CD14-positive monocyte (primary cell): ENCODE data around the gene SSH3. TPM values are rescaled to one million over a fixed set of nuclear protein-coding genes. Genes with fewer than 3 reads are reported as not detected.

Experiments
- DNase-seq, 3 donors: peaks; one replicate each; pipeline ENCODE4 v3.0.0-alpha.2; 2011 to 2022
- H2AFZ ChIP-seq: 2 replicates; pipeline ENCODE4 v1.6.0; 2012; ENCODE audit warnings: mild to moderate bottlenecking, low read depth, low read length, inconsistent platforms; ENCODE audit not compliant: insufficient read depth, poor library complexity, severe bottlenecking
- H3K27ac ChIP-seq, 2 donors: 1 replicate in 1 of 2; 2 replicates in 1 of 2; pipeline ENCODE4 v1.5.1; 2012 to 2013; ENCODE audit warnings: low read length in 2 of 2, control low read depth in 1 of 2, inconsistent platforms in 1 of 2, low read depth in 1 of 2, mild to moderate bottlenecking in 1 of 2
- H3K27me3 ChIP-seq, 2 donors: one replicate each; pipeline versions ENCODE4 v1.6.0 to v1.6.1; 2011 to 2013; ENCODE audit warnings: low read length in 2 of 2; ENCODE audit not compliant: control insufficient read depth in 2 of 2, insufficient read depth in 2 of 2
- H3K36me3 ChIP-seq, 2 donors: replicated peaks in 1 of 2; 1 replicate in 1 of 2; 2 replicates in 1 of 2; pipeline versions ENCODE4 v1.5.1 to v1.6.1; 2012 to 2013; ENCODE audit warnings: low read length in 2 of 2, control low read depth in 1 of 2, inconsistent platforms in 1 of 2, mild to moderate bottlenecking in 1 of 2; ENCODE audit not compliant: insufficient read depth in 2 of 2, control insufficient read depth in 1 of 2
- H3K4me1 ChIP-seq, 2 donors: 1 replicate in 1 of 2; 2 replicates in 1 of 2; pipeline versions ENCODE4 v1.5.1 to v1.6.1; 2012 to 2013; ENCODE audit warnings: low read length in 2 of 2, control low read depth in 1 of 2, inconsistent platforms in 1 of 2, mild to moderate bottlenecking in 1 of 2, moderate library complexity in 1 of 2; ENCODE audit not compliant: insufficient read depth in 2 of 2, control insufficient read depth in 1 of 2
- H3K4me2 ChIP-seq: replicated peaks from 2 replicates; pipeline ENCODE3; 2012; ENCODE audit warnings: low read length, moderate library complexity, mild to moderate bottlenecking; ENCODE audit not compliant: poor library complexity, severe bottlenecking; ENCODE audit errors: extremely low read depth
- H3K4me3 ChIP-seq, 3 experiments: fragments of 200-600 bp in 1 of 3; sonication (generic) in 1 of 3; replicated peaks in 1 of 3; 1 replicate in 2 of 3; 2 replicates in 1 of 3; pipeline ENCODE4 v1.5.1; 2011 to 2013; ENCODE audit warnings: low read length in 3 of 3, mild to moderate bottlenecking in 3 of 3, control low read depth in 2 of 3, low read depth in 2 of 3, inconsistent platforms in 1 of 3, moderate library complexity in 1 of 3
- H3K79me2 ChIP-seq: 2 replicates; pipeline ENCODE4 v1.6.0; 2012; ENCODE audit warnings: mild to moderate bottlenecking, control low read depth, inconsistent platforms, low read length, moderate library complexity; ENCODE audit not compliant: insufficient read depth
- H3K9ac ChIP-seq: 2 replicates; pipeline ENCODE4 v1.6.0; 2017; ENCODE audit warnings: low read length, mild to moderate bottlenecking; ENCODE audit not compliant: insufficient read depth, poor library complexity, severe bottlenecking
- H3K9me3 ChIP-seq, 2 donors: replicated peaks in 1 of 2; 1 replicate in 1 of 2; 2 replicates in 1 of 2; pipeline versions ENCODE4 v1.5.1 to v1.6.1; 2012 to 2013; ENCODE audit warnings: low read length in 2 of 2, control low read depth in 1 of 2; ENCODE audit not compliant: control insufficient read depth in 1 of 2, insufficient read depth in 1 of 2
- H4K20me1 ChIP-seq: 2 replicates; pipeline ENCODE4 v1.6.0; 2012; ENCODE audit warnings: mild to moderate bottlenecking, low read length, control low read depth, moderate library complexity; ENCODE audit not compliant: insufficient read depth
- H3K27ac Mint-ChIP-seq, 7 donors: one replicate each; pipeline ENCODE4 v1.8.0; 2020; ENCODE audit warnings: mild to moderate bottlenecking in 7 of 7, mixed read lengths in 7 of 7, moderate library complexity in 6 of 7, inconsistent platforms in 2 of 7
- H3K27me3 Mint-ChIP-seq, 3 donors: one replicate each; pipeline ENCODE4 v1.8.0; 2021 to 2022; ENCODE audit warnings: low read depth in 3 of 3, mild to moderate bottlenecking in 3 of 3, mixed read lengths in 3 of 3, moderate library complexity in 3 of 3, inconsistent platforms in 1 of 3
- H3K36me3 Mint-ChIP-seq, 2 donors: one replicate each; pipeline ENCODE4 v1.8.0; 2020; ENCODE audit warnings: mixed read lengths in 2 of 2, inconsistent platforms in 1 of 2, mild to moderate bottlenecking in 1 of 2
- H3K4me1 Mint-ChIP-seq: one replicate; pipeline ENCODE4 v1.8.0; 2020; ENCODE audit warnings: mild to moderate bottlenecking, mixed read lengths
- H3K4me3 Mint-ChIP-seq, 2 donors: one replicate each; pipeline ENCODE4 v1.8.0; 2020; ENCODE audit warnings: mild to moderate bottlenecking in 2 of 2, mixed read lengths in 2 of 2, moderate library complexity in 1 of 2
- H3K9me3 Mint-ChIP-seq, 7 donors: one replicate each; pipeline ENCODE4 v1.8.0; 2020 to 2022; ENCODE audit warnings: mixed read lengths in 7 of 7, mild to moderate bottlenecking in 6 of 7, moderate library complexity in 6 of 7, inconsistent platforms in 2 of 7
- WGBS: methylation state at CpG from one replicate; pipeline ENCODE4 v1.1.5; 2013; ENCODE audit warnings: missing lambda C conversion rate; ENCODE audit not compliant: insufficient coverage; 5-methylcytosine and 5-hydroxymethylcytosine counted together
- intact Hi-C, 2 donors: fragments of 100-400 bp; cut with micrococcal nuclease; formaldehyde crosslinking; loops; one replicate each; pipeline versions ENCODE4 v1.15.0 to v1.15.1; 2023
- polyA plus RNA-seq, 3 donors: library from polyadenylated mRNA; depleted of rRNA in 1 of 3; unstranded in 2 of 3; stranded (reverse) in 1 of 3; fragments of 300-500 nt in 2 of 3; fragments of >200 nt in 1 of 3; fragmentation: Illumina TruSeq in 2 of 3; gene quantifications; 1 replicate in 2 of 3; 2 replicates in 1 of 3; pipeline ENCODE4 v1.2.3, GENCODE V29; 2012 to 2021
- TF ChIP-seq, protein P1 (sequence below): fragments of 200-600 bp; IDR thresholded peaks from one replicate; pipeline ENCODE4 v1.8.0; 2022; ENCODE audit warnings: antibody characterized with exemption, mild to moderate bottlenecking

SSH3 gene
- polyA plus RNA-seq, 3 donors, result 3.6 to 23.3 (median 5.8) TPM

DNA sequence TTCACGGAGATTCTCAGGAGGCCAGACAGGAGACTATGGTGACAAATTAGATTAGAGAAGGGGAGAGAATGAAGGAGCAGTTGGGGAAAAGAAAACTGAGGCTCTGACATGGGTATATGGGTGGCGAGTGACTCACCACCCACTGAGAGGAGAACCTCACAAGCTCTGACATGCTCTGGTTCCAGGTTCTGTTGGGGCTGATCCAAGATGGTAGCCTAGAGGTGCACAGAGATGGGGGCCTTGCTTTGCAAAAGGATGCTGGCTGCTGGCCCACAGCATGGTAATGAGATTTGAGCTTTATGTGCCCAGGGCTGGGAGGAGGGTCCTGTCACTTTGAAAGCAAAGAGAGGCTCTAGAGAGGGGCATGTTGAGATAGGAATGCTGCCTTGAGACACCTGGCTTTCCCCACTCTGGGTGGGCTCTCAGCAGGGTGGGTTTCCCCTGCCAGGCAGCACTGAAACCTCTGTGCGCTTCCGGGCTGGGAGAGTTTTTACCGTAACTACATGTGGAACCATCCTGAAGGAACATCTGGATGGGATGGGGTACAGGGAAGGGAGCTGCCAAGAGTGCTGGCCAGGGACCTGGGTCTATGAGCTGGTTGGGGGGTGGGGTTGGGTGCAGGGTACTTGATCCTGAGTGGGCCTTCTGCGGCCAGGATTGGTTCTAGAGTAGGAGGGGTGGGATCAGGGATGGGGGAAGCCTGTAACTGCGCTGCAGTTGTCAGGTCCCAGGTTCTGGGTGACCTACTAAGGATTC is 38.3 kb upstream of the SSH3 start:
- H3K4me1 ChIP-seq, result peaks cover 54 to 83% of the 10 kb centered on the region in 2 donors
- H3K27me3 Mint-ChIP-seq, result peaks cover 12 to 24% (median 24%) of the 10 kb centered on the region in 3 donors
- peaks cover 26 to 30% of the 10 kb centered on the region in 2 donors for H3K36me3 Mint-ChIP-seq
- H3K36me3 ChIP-seq, result peaks cover 17 to 20% of the 10 kb centered on the region in 2 donors
- WGBS, result 95% methylated on average over 3 of the region's 7 CpGs
- no peak overlapping the region for H3K9ac ChIP-seq
- H3K9me3 ChIP-seq, result no peaks in the 10 kb centered on the region
- peak overlapping the region; percentile 73 to 77 for H3K4me3 Mint-ChIP-seq
- H3K27ac Mint-ChIP-seq, result peak overlapping the region in 4 of 7 donors; percentile 11 to 81 (median 72)
- H3K9me3 Mint-ChIP-seq, result peaks cover 0 to 2% (median 0%) of the 10 kb centered on the region in 7 donors
- intact Hi-C loops, result loop anchor here (5.0 kb wide), 2 partner anchors 37 to 117 kb away; partner anchors contain the start of gene SSH3 (in 1 of the 2)
- peak in 1 of 3 donors; percentile 41 for DNase-seq
- H3K79me2 ChIP-seq, result peaks cover 62% of the 10 kb centered on the region
- TF ChIP-seq, protein P1, sequence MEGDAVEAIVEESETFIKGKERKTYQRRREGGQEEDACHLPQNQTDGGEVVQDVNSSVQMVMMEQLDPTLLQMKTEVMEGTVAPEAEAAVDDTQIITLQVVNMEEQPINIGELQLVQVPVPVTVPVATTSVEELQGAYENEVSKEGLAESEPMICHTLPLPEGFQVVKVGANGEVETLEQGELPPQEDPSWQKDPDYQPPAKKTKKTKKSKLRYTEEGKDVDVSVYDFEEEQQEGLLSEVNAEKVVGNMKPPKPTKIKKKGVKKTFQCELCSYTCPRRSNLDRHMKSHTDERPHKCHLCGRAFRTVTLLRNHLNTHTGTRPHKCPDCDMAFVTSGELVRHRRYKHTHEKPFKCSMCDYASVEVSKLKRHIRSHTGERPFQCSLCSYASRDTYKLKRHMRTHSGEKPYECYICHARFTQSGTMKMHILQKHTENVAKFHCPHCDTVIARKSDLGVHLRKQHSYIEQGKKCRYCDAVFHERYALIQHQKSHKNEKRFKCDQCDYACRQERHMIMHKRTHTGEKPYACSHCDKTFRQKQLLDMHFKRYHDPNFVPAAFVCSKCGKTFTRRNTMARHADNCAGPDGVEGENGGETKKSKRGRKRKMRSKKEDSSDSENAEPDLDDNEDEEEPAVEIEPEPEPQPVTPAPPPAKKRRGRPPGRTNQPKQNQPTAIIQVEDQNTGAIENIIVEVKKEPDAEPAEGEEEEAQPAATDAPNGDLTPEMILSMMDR, result no peak
- H4K20me1 ChIP-seq, result peaks cover 29% of the 10 kb centered on the region
- H3K4me1 Mint-ChIP-seq, result peaks cover 69% of the 10 kb centered on the region
- H3K4me3 ChIP-seq, result no peak overlapping the region
- H2AFZ ChIP-seq, result no peak overlapping the region
- H3K4me2 ChIP-seq, result no peak overlapping the region
- H3K27ac ChIP-seq, result no peak overlapping the region
- peaks cover 0 to 3% of the 10 kb centered on the region in 2 donors for H3K27me3 ChIP-seq

DNA sequence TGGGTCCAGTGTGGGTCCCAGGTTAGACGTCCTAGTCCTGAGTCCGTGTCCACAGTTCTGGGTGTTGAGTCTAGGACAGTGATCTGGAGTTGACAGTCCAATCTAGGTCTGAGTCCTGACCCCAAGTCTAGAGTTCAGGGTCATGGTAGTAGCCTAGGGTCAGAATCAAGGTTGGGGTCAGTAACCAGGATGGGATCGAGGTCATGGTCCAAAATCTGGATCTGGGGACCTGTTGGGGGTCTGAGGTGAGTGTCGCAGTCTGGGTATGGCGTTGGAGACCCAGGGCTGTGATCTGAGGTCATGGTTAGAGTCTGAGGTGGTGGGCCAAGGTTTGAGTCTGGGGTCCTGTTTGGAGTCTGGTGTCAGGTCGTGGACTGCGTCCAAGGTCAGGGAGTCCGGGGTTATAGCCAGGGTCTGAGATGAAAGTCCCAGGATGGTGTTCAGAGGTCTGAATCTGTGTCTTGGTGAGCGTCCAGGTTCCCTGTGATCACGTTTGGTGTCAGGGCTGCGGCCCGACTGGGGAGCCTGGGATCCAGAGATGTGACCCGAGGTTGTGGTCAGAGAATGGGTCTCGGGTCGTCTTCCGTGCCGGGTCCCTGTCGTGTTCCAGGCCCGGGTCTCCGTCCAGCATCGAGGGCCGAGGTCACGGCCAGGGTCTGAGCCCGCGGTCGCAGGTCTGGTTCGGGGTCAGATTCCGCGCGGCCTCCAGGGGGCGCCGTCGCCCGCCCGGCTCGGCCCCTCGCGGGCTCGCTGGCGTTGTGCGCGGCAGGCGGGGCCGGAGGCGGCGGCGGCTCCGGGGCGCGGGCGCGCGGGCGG is 37.5 kb upstream of the SSH3 start:
- Mint-ChIP-seq H3K27me3 (peaks cover 8 to 17% (median 16%) of the 10 kb centered on the region in 3 donors), H3K9me3 (peaks cover 0 to 2% (median 0%) of the 10 kb centered on the region in 7 donors)
- H3K4me3 ChIP-seq, result peak overlapping the region in 1 of 3 experiments; percentile 51

More for the DNA sequence above, 37.5 kb upstream of the SSH3 start:
- intact Hi-C loops, result loop anchor here (1.0 to 5.0 kb wide), 2 partner anchors 36 to 51 kb away; partner anchors contain the start of gene SSH3 (in 1 of the 2)
- WGBS, result 13% methylated on average over 54 of the region's 54 CpGs
- H3K27ac Mint-ChIP-seq, result peak overlapping the region; percentile 40 to 93 (median 81)
- peak overlapping the region; percentile 73 to 77 for H3K4me3 Mint-ChIP-seq
- H2AFZ ChIP-seq, result peak overlapping the region; percentile 56
- H3K36me3 Mint-ChIP-seq, result peaks cover 32 to 38% of the 10 kb centered on the region in 2 donors
- H3K9ac ChIP-seq, result no peak overlapping the region
- peaks cover 0 to 3% of the 10 kb centered on the region in 2 donors for H3K27me3 ChIP-seq
- peaks cover 62 to 90% of the 10 kb centered on the region in 2 donors for H3K4me1 ChIP-seq
- no peaks in the 10 kb centered on the region for H3K9me3 ChIP-seq
- peaks cover 77% of the 10 kb centered on the region for H3K4me1 Mint-ChIP-seq
- TF ChIP-seq, protein P1, result peak; percentile 63
- peaks cover 20 to 21% of the 10 kb centered on the region in 2 donors for H3K36me3 ChIP-seq
- DNase-seq, result peak; percentile 63 to 79 (median 71)
- peaks cover 70% of the 10 kb centered on the region for H3K79me2 ChIP-seq
- H3K27ac ChIP-seq, result no peak overlapping the region
- H3K4me2 ChIP-seq, result peak overlapping the region; percentile 54
- peaks cover 37% of the 10 kb centered on the region for H4K20me1 ChIP-seq
